Stomach (tissue), 9 donors: ENCODE measurements around the gene PRKN. TPM values are rescaled to one million over a fixed set of nuclear protein-coding genes. Genes with fewer than 3 reads are reported as not detected.

Experiments used
- DNase-seq, 2 donors: peaks; one replicate each; pipeline versions ENCODE4 v3.0.0 to v3.0.0-alpha.2; 2013 to 2019
- H3K27ac ChIP-seq, 5 donors: fragments of 200-600 bp in 4 of 5; sonication (generic) in 4 of 5; one replicate each; pipeline ENCODE4 v1.5.1; 2013 to 2019; ENCODE audit warnings: mild to moderate bottlenecking in 1 of 5, moderate library complexity in 1 of 5
- H3K27me3 ChIP-seq, 3 donors: fragments of 200-600 bp; sonication (generic); one replicate each; pipeline ENCODE4 v1.5.1; 2017 to 2019; ENCODE audit warnings: mixed run types in 1 of 3
- H3K36me3 ChIP-seq, 4 donors: fragments of 200-600 bp; sonication (generic); 1 replicate in 3 of 4; 2 replicates in 1 of 4; pipeline ENCODE4 v1.5.1; 2016 to 2019
- H3K4me1 ChIP-seq, 4 donors: fragments of 200-600 bp; sonication (generic); one replicate each; pipeline ENCODE4 v1.5.1; 2016 to 2019
- H3K4me3 ChIP-seq, 4 donors: fragments of 200-600 bp; sonication (generic) in 3 of 4; one replicate each; pipeline ENCODE4 v1.5.1; 2016 to 2019; ENCODE audit warnings: mild to moderate bottlenecking in 1 of 4
- H3K9me3 ChIP-seq, 4 donors: fragments of 200-600 bp; sonication (generic); one replicate each; pipeline ENCODE4 v1.5.1; 2016 to 2019
- CTCF ChIP-seq, 7 experiments: fragments of 450-650 bp in 4 of 7; fragments of 200-600 bp in 3 of 7; sonication (generic) in 3 of 7; IDR thresholded peaks; one replicate each; pipeline ENCODE4 v1.5.1; 2016 to 2019; ENCODE audit warnings: antibody characterized with exemption in 7 of 7, control low read depth in 2 of 7, mild to moderate bottlenecking in 1 of 7
- EP300 ChIP-seq: sonication (generic); formaldehyde crosslinking; IDR thresholded peaks from one replicate; pipeline ENCODE4 v1.6.1; 2017; ENCODE audit warnings: antibody characterized with exemption
- POLR2A ChIP-seq, 4 donors: fragments of 450-650 bp; IDR thresholded peaks; one replicate each; pipeline ENCODE4 v1.6.1; 2016; ENCODE audit warnings: antibody characterized with exemption in 4 of 4, control low read depth in 2 of 4, mild to moderate bottlenecking in 1 of 4, moderate library complexity in 1 of 4
- POLR2AphosphoS5 ChIP-seq, 3 donors: sonication (generic); formaldehyde crosslinking; IDR thresholded peaks; one replicate each; pipeline ENCODE4 v1.6.1; 2016; ENCODE audit warnings: antibody characterized with exemption in 3 of 3
- WGBS, 5 donors: extraction: QIAGEN DNeasy Blood & Tissue Kit in 3 of 5; methylation state at CpG; one replicate each; pipeline versions ENCODE4 v1.1.5 to v1.1.7; 2013 to 2018; 5-methylcytosine and 5-hydroxymethylcytosine counted together
- intact Hi-C: fragments of 100-400 bp; cut with DNase I; formaldehyde crosslinking; loops from one replicate; pipeline ENCODE4 v1.15.1; 2023; ENCODE audit warnings: low total_unique reads
- polyA plus RNA-seq, 3 donors: library from polyadenylated mRNA; stranded (reverse); fragments of 200-250 nt; gene quantifications; one replicate each; pipeline ENCODE4 v1.2.3, GENCODE V29; 2013
- total RNA-seq, 5 donors: library from RNA; depleted of rRNA; stranded (reverse); fragments of >200 nt; gene quantifications; one replicate each; pipeline versions ENCODE4 v1.1.0 to v1.2.3, GENCODE V29; 2014 to 2016
- donor health status: healthy with polysubstance abuse.
- donor health status: Bipolar disorder and iron deficiency.
- donor health status: healthy.

The PRKN gene
- total and polyA plus RNA-seq, 8 donors = 0.68 to 19.8 (median 9.5) TPM

- Histone ChIP-seq H3K27ac (no peak overlapping the region), H3K36me3 (no peaks in the 10 kb centered on the region), H3K9me3 (no peaks in the 10 kb centered on the region), H3K4me1 (peaks cover 0 to 9% (median 0%) of the 10 kb centered on the region in 4 donors), H3K4me3 (no peak overlapping the region), H3K27me3 (no peaks in the 10 kb centered on the region)
- intact Hi-C loops = no loop called here
- TF ChIP-seq CTCF (IDR thresholded peaks at IDR 0.05) (no peak), POLR2A (IDR thresholded peaks at IDR 0.05) (no peak)
- WGBS, 5 donors = 93 to 96% (median 94%) methylated on average over 2 of the region's 2 CpGs
- no peak for DNase-seq
These were observed 246.2 kb downstream of the PRKN start for GRCh38 chr6:162481320-162481719.

GRCh38 chr6:162478192-162478671, 249.3 kb downstream of the PRKN start:
- 73 to 85% (median 80%) methylated on average over 7 of the region's 7 CpGs for WGBS, 5 donors
- H3K36me3 ChIP-seq = no peaks in the 10 kb centered on the region
- TF ChIP-seq EP300 (no peak), POLR2A (IDR thresholded peaks at IDR 0.05) (no peak), POLR2AphosphoS5 (IDR thresholded peaks at IDR 0.05) (no peak), CTCF (IDR thresholded peaks at IDR 0.05) (no peak)
- no peak for DNase-seq
- H3K4me3 ChIP-seq = no peak overlapping the region
- H3K27ac ChIP-seq = no peak overlapping the region
- intact Hi-C loops = no loop called here
- no peaks in the 10 kb centered on the region for H3K4me1 ChIP-seq
- no peaks in the 10 kb centered on the region for H3K9me3 ChIP-seq
- H3K27me3 ChIP-seq = no peaks in the 10 kb centered on the region

GRCh38 chr6:162474722-162475121, 252.8 kb downstream of the PRKN start:
- DNase-seq = no peak

GRCh38 chr6:162471842-162472241, 255.7 kb downstream of the PRKN start:
- intact Hi-C loops = no loop called here
- no peak for DNase-seq
- Histone ChIP-seq H3K27ac (no peak overlapping the region), H3K4me1 (no peaks in the 10 kb centered on the region), H3K9me3 (no peaks in the 10 kb centered on the region), H3K36me3 (no peaks in the 10 kb centered on the region), H3K27me3 (no peaks in the 10 kb centered on the region), H3K4me3 (no peak overlapping the region)
- no peak for TF ChIP-seq EP300
- WGBS, 5 donors = 86 to 98% (median 90%) methylated on average over 2 of the region's 2 CpGs

More at GRCh38 chr6:162474722-162475121, 252.8 kb downstream of the PRKN start:
- Histone ChIP-seq H3K27ac (no peak overlapping the region), H3K27me3 (no peaks in the 10 kb centered on the region), H3K4me3 (no peak overlapping the region), H3K4me1 (no peaks in the 10 kb centered on the region), H3K9me3 (no peaks in the 10 kb centered on the region), H3K36me3 (no peaks in the 10 kb centered on the region)
- TF ChIP-seq CTCF (IDR thresholded peaks at IDR 0.05) = no peak
- TF ChIP-seq POLR2AphosphoS5 (IDR thresholded peaks at IDR 0.05) = no peak
- no peak for TF ChIP-seq EP300
- no peak for TF ChIP-seq POLR2A (IDR thresholded peaks at IDR 0.05)
- intact Hi-C loops = no loop called here
- WGBS, 5 donors = 50 to 72% (median 61%) methylated on average over 2 of the region's 2 CpGs

- TF ChIP-seq EP300 (no peak), POLR2A (IDR thresholded peaks at IDR 0.05) (no peak), POLR2AphosphoS5 (IDR thresholded peaks at IDR 0.05) (no peak), CTCF (IDR thresholded peaks at IDR 0.05) (no peak)
- H3K9me3 ChIP-seq = no peaks in the 10 kb centered on the region
- H3K4me1 ChIP-seq = no peaks in the 10 kb centered on the region
- peak in 1 of 2 donors; percentile 49 for DNase-seq
- intact Hi-C loops = no loop called here
- no peak overlapping the region for H3K4me3 ChIP-seq
- WGBS, 5 donors = 68 to 87% (median 81%) methylated on average over 2 of the region's 2 CpGs
- no peak overlapping the region for H3K27ac ChIP-seq
- H3K36me3 ChIP-seq = no peaks in the 10 kb centered on the region
- H3K27me3 ChIP-seq = no peaks in the 10 kb centered on the region
These were observed 259.2 kb downstream of the PRKN start for GRCh38 chr6:162468326-162468725.
